Neural crest cell (in vitro differentiated cells): Measurements from ENCODE around the gene RGS17. TPM values are rescaled to one million over a fixed set of nuclear protein-coding genes. Genes with fewer than 3 reads are reported as not detected.

Experiments used
- DNase-seq: peaks from one replicate; pipeline ENCODE4 v3.0.0; 2021; ENCODE audit warnings: low read depth, mixed read lengths, low spot score
- H3K27ac Mint-ChIP-seq: one replicate; pipeline ENCODE4 v1.8.0; 2021; ENCODE audit warnings: mild to moderate bottlenecking, mixed read lengths; ENCODE audit not compliant: unreplicated experiment
- H3K27me3 Mint-ChIP-seq: 2 replicates; pipeline ENCODE4 v1.8.0; 2021; ENCODE audit warnings: low read depth, mild to moderate bottlenecking, mixed read lengths
- H3K36me3 Mint-ChIP-seq: 2 replicates; pipeline ENCODE4 v1.8.0; 2021; ENCODE audit warnings: low read depth, mild to moderate bottlenecking, mixed read lengths
- H3K4me1 Mint-ChIP-seq: 2 replicates; pipeline ENCODE4 v1.8.0; 2021; ENCODE audit warnings: mixed read lengths
- H3K4me3 Mint-ChIP-seq: one replicate; pipeline ENCODE4 v1.8.0; 2021; ENCODE audit warnings: mild to moderate bottlenecking, mixed read lengths
- H3K9me3 Mint-ChIP-seq: 2 replicates; pipeline ENCODE4 v1.8.0; 2021; ENCODE audit warnings: mixed read lengths
- CTCF ChIP-seq: fragments of 200-600 bp; sonication (generic); conservative IDR thresholded peaks from 2 replicates; pipeline ENCODE4 v1.5.0; 2021; ENCODE audit warnings: antibody characterized with exemption, mild to moderate bottlenecking
- total RNA-seq: library from RNA; stranded (reverse); gene quantifications from 2 replicates; pipeline ENCODE4 v1.2.1, GENCODE V29; 2021

Gene RGS17
- total RNA-seq, 1 donor from 2014 or later: 4.7 TPM

DNA sequence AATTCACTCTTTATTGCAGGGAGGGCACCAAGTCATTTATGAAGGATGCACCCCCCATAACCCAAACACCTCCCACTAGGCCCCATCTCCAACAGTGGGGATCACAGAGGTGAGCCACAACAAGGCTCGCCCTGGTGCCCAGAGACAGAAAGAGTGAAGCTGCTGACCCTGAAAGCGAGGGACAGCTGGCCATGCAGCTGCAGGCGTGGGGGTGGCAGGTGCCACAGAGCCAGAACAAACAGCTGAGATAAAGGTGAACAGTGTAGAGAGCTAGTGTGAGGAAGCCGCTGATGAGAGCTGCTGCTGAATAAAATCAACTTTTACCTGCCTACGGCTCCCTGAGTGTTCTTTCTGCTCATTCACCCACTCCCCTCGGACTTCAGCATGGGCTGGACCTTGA, 18.8 kb upstream of the RGS17 start:
- H3K9me3 Mint-ChIP-seq: peaks cover 5% of the 10 kb centered on the region
- no peak for TF ChIP-seq CTCF

DNA sequence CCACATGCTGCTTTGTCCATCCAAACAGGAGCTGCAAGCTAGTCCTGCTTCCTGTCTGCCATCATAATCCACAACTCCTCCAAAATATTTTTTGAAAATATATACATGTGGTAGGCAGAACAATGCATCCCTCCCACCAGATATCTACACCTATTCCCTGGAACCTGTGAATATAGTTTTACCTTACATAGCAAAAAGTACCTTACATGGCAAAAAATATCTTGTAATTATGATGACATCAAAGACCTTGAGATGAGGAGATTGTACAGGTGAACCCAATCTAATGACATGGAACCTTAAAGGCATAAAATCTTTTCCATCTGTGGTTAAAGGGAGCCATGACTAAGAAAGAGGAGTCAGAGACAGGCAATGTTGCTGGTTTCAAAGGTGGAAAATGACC, 15.3 kb upstream of the RGS17 start:
- no peak for DNase-seq
- Mint-ChIP-seq H3K27ac (no peak overlapping the region), H3K9me3 (peaks cover 5% of the 10 kb centered on the region), H3K36me3 (no peaks in the 10 kb centered on the region), H3K4me1 (no peaks in the 10 kb centered on the region), H3K4me3 (no peak overlapping the region), H3K27me3 (peaks cover 19% of the 10 kb centered on the region)
- TF ChIP-seq CTCF: no peak

More for the DNA sequence above, 18.8 kb upstream of the RGS17 start:
- peaks cover 15% of the 10 kb centered on the region for H3K27me3 Mint-ChIP-seq
- DNase-seq: no peak
- no peaks in the 10 kb centered on the region for H3K4me1 Mint-ChIP-seq
- H3K4me3 Mint-ChIP-seq: no peak overlapping the region
- no peaks in the 10 kb centered on the region for H3K36me3 Mint-ChIP-seq
- H3K27ac Mint-ChIP-seq: no peak overlapping the region

DNA sequence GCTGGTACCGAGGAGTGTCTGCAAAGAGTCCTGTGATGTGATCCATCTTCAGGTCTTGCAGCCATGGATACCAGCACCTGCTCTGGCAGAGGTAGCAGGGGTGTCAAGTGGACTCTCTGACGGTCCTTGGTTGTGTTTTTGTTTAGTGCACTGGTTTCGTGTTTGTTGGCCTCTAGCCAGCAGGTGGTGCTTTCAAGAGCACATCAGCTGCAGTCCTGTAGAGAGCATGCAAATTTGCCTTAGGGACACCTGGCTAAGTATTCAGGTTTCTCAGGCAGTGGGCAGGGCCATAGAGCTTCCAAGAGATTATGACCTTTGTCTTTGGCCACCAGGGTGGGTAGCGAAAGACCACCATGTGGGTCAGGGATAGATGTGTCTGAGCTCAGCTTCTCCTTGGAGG, 14.5 kb upstream of the RGS17 start:
- DNase-seq: no peak

DNA sequence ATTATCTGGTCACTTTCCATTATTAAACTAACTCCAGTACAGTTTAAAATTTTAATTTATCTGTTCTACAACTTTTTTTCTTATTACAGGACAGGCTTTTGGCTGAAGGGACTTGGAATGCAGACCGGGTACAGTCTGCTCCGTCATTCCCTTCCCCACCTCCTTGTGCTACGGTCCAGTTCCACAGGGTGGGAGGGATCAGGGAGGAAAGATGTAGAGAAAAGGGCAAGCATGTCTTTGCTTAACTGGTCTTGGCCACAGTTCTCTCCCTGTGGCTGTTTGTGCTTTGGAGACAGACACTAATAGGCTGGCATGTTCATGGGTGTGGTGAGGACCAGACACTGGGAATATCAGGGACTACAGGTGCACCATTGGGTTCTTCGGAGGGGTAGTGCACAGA, 12.1 kb upstream of the RGS17 start:
- Mint-ChIP-seq H3K27ac (no peak overlapping the region), H3K4me1 (no peaks in the 10 kb centered on the region), H3K4me3 (no peak overlapping the region), H3K36me3 (no peaks in the 10 kb centered on the region), H3K9me3 (peaks cover 3% of the 10 kb centered on the region), H3K27me3 (peaks cover 12% of the 10 kb centered on the region)
- TF ChIP-seq CTCF: no peak
- DNase-seq: no peak

More for the DNA sequence above, 14.5 kb upstream of the RGS17 start:
- Mint-ChIP-seq H3K27ac (no peak overlapping the region), H3K4me3 (no peak overlapping the region), H3K27me3 (peaks cover 19% of the 10 kb centered on the region), H3K4me1 (no peaks in the 10 kb centered on the region), H3K36me3 (no peaks in the 10 kb centered on the region), H3K9me3 (peaks cover 5% of the 10 kb centered on the region)
- no peak for TF ChIP-seq CTCF

DNA sequence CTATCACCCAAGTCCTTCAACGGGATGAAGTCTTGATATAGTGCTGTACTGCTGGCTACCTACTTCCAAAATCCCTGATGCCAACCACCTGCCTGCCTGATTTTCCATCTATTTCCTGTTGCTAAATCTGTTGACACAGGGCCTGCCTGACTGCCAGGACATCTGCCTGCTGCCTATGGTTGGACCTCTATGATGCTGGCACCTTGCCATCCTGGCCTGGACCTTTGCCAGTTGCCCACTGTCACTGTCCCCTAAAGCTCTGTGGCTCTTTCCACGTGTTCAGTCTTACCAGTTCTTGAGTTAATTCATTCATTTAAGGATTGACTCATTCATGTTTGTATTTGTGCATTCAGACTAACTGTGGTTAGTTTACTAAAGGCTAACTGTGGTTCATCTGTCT, 9.2 kb upstream of the RGS17 start:
- no peak overlapping the region for H3K4me3 Mint-ChIP-seq
- DNase-seq: no peak
- no peak overlapping the region for H3K27ac Mint-ChIP-seq
- H3K36me3 Mint-ChIP-seq: no peaks in the 10 kb centered on the region
- TF ChIP-seq CTCF: no peak
- no peaks in the 10 kb centered on the region for H3K9me3 Mint-ChIP-seq
- peaks cover 4% of the 10 kb centered on the region for H3K27me3 Mint-ChIP-seq
- no peaks in the 10 kb centered on the region for H3K4me1 Mint-ChIP-seq

GRCh38 chr6:153138930-153139329, 7.8 kb upstream of the RGS17 start:
- no peak for TF ChIP-seq CTCF
- peaks cover 2% of the 10 kb centered on the region for H3K9me3 Mint-ChIP-seq
- H3K4me1 Mint-ChIP-seq: no peaks in the 10 kb centered on the region
- H3K27ac Mint-ChIP-seq: no peak overlapping the region
- no peak for DNase-seq
- no peaks in the 10 kb centered on the region for H3K27me3 Mint-ChIP-seq
- H3K36me3 Mint-ChIP-seq: no peaks in the 10 kb centered on the region
- no peak overlapping the region for H3K4me3 Mint-ChIP-seq
